KOPT-K1 (cell line): Measurements from ENCODE around the gene CIB4.

Source experiments
- H3K27ac ChIP-seq: fragments of 200-600 bp; sonication (generic); 2 replicates; pipeline ENCODE4 v1.5.1; 2016; ENCODE audit warnings: antibody characterized with exemption, mild to moderate bottlenecking, low read depth, low read length; ENCODE audit not compliant: poor library complexity, severe bottlenecking
- H3K36me3 ChIP-seq: fragments of 200-600 bp; sonication (generic); 2 replicates; pipeline ENCODE4 v1.5.1; 2017; ENCODE audit warnings: antibody characterized with exemption, mild to moderate bottlenecking, low read length, moderate library complexity; ENCODE audit not compliant: insufficient read depth
- H3K9me3 ChIP-seq: fragments of 200-600 bp; sonication (generic); 2 replicates; pipeline ENCODE4 v1.5.1; 2017; ENCODE audit warnings: antibody characterized with exemption, low read length, mild to moderate bottlenecking; ENCODE audit not compliant: insufficient read depth, poor library complexity, severe bottlenecking

Gene CIB4

DNA sequence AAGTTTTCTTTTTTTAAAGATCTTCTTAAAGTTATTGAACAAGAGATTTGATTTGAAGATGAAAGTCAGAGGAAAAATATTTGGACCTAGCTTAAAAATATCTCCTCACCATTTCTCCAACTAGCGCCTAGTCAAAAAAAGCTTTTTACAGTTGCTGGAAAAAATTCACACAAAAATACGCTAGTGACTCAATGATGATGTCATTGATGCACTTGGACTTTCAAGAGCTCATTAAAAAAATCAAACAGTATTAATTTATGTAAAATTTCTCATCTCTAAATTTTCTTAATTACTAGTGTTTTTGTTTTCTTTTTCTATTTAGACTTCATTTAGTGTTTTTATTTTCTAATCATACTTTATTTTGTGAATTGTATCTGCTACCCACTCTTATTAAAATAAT is 41.8 kb downstream of the CIB4 start:
- Histone ChIP-seq H3K36me3 (no peaks in the 10 kb centered on the region), H3K27ac (no peak overlapping the region)

GRCh38 chr2:26598996-26599373 is 42.2 kb downstream of the CIB4 start:
- H3K9me3 ChIP-seq, result peaks cover 4% of the 10 kb centered on the region
- no peaks in the 10 kb centered on the region for H3K36me3 ChIP-seq
- H3K27ac ChIP-seq, result no peak overlapping the region

More for the DNA sequence above, 41.8 kb downstream of the CIB4 start:
- peaks cover 8% of the 10 kb centered on the region for H3K9me3 ChIP-seq

- H3K9me3 ChIP-seq, result no peaks in the 10 kb centered on the region
- H3K27ac ChIP-seq, result no peak overlapping the region
- no peaks in the 10 kb centered on the region for H3K36me3 ChIP-seq
Measured at GRCh38 chr2:26598336-26598995, 42.7 kb downstream of the CIB4 start.

- Histone ChIP-seq H3K27ac (no peak overlapping the region), H3K36me3 (no peaks in the 10 kb centered on the region), H3K9me3 (no peaks in the 10 kb centered on the region)
Measured at GRCh38 chr2:26597197-26597596, 44.0 kb downstream of the CIB4 start.

DNA sequence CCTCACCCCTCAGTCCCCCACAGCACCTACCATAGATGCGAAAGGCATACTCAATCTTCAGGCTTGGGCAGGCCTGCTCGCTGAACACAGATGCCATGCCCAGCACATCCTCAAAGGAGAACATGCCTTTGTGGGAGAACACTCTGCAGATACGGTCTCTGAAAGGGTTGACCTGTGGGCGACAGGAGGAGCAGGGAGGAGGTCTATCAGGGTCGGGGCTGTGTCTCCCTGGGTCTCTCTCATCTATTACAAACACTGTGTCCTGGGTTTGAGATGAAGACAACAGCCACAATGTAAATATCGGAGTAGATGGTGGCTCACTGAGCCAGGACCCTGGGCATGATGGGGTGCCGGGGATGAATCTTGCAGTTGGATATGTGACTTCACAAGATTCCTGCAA is 46.0 kb downstream of the CIB4 start:
- H3K9me3 ChIP-seq, result no peaks in the 10 kb centered on the region
- H3K27ac ChIP-seq, result no peak overlapping the region
- no peaks in the 10 kb centered on the region for H3K36me3 ChIP-seq

GRCh38 chr2:26591619-26592505 is 49.3 kb downstream of the CIB4 start:
- no peaks in the 10 kb centered on the region for H3K9me3 ChIP-seq

DNA sequence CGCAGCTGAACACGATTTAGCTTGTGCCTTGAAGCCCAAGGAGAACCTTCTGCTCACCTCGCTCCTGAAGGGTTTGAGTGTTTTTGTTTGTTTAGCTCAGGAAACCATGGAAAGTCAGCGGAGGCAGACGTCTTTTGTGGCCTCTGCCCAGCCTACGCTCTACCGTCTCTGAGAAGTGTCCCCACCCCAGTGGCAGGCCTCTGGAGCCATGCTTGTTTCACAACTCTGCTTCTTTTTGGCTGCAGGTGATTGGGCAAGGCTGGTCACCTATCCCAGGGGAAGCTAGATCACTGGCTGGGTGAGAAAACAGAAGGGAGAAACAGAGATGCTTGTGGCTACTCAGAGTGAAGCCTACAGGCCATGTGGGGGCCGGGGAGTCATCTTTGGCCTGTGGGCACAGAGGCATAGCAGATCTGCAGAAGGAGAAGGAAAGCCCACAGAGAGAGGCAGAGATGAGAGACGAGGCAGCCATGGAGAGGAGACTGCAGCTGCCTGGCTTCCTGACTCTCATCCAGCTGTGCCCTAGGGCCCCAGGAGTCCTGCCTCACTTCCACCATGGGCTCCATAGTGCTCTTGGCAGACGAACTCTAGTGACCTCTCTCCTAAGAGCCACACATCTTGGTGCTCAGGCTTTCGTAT is 50.1 kb downstream of the CIB4 start:
- Histone ChIP-seq H3K36me3 (no peaks in the 10 kb centered on the region), H3K9me3 (no peaks in the 10 kb centered on the region), H3K27ac (no peak overlapping the region)

More at GRCh38 chr2:26591619-26592505, 49.3 kb downstream of the CIB4 start:
- no peaks in the 10 kb centered on the region for H3K36me3 ChIP-seq
- H3K27ac ChIP-seq, result no peak overlapping the region

- Histone ChIP-seq H3K27ac (no peak overlapping the region), H3K36me3 (no peaks in the 10 kb centered on the region)
Measured at GRCh38 chr2:26590508-26590907, 50.7 kb downstream of the CIB4 start.

DNA sequence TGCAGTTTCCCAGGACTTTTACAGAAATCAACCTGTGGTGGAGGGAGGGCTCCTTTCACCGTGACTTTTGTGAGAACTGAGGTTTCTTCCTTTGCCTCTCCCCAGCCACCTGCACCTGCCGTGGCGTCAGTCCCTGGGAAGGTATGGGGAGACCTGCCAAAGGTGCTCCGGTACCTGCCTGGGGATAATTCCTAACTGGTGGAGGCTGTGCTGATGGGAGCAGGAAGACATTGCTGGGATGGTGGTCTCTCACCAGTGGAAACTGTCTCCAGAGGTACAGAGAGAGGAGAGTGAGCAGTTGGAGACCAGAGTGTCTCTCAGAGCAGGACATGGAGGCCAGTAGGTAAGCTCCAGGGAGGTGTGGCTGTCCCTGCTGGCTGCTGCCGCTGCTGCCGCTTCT is 52.6 kb downstream of the CIB4 start:
- no peaks in the 10 kb centered on the region for H3K36me3 ChIP-seq

More at GRCh38 chr2:26590508-26590907, 50.7 kb downstream of the CIB4 start:
- H3K9me3 ChIP-seq, result no peaks in the 10 kb centered on the region

DNA sequence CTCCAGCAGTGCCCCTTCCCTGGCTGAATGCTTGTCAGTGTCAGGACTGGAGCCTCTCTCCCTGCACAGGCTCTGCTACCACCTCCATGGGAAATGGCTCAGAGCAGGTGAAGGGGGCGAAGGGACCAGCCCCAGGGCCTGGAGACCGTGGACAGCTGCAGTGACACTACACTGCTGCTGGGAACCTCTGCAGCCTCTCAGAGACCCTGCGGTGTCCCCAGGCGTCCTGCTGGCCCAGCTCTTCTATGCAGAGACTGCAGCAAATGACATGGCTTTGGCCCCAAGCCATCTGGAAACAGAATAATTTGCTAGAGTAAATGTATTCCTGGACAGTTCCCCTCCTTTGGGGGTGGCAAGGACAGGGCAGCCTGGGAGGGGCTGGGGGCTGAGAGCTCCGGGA is 53.2 kb downstream of the CIB4 start:
- Histone ChIP-seq H3K27ac (no peak overlapping the region), H3K9me3 (no peaks in the 10 kb centered on the region), H3K36me3 (no peaks in the 10 kb centered on the region)

More for the DNA sequence above, 52.6 kb downstream of the CIB4 start:
- Histone ChIP-seq H3K9me3 (no peaks in the 10 kb centered on the region), H3K27ac (no peak overlapping the region)

GRCh38 chr2:26585966-26586365 is 55.2 kb downstream of the CIB4 start:
- H3K9me3 ChIP-seq, result no peaks in the 10 kb centered on the region
- H3K27ac ChIP-seq, result no peak overlapping the region
- no peaks in the 10 kb centered on the region for H3K36me3 ChIP-seq

DNA sequence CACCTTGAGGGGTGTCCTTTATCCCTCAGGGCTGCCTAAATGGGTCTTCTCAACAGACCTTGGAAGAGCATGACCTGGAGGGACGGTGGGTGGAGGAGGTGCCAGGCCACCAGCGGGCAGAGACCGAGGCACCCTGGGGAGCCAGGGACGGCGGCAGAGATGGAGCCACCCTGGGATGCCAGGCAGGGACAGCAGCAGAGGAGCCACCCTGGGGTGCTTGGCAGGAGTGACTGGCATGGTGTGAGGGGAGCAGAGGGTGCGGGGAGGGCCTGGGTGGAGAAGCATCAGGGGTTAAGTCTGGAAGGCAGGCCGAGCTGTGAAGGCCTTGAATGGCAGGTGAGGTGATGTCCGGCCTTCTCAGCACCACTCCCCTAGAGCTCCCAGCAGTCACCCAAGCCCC is 56.1 kb downstream of the CIB4 start:
- H3K36me3 ChIP-seq, result no peaks in the 10 kb centered on the region
- no peaks in the 10 kb centered on the region for H3K9me3 ChIP-seq
- H3K27ac ChIP-seq, result no peak overlapping the region

DNA sequence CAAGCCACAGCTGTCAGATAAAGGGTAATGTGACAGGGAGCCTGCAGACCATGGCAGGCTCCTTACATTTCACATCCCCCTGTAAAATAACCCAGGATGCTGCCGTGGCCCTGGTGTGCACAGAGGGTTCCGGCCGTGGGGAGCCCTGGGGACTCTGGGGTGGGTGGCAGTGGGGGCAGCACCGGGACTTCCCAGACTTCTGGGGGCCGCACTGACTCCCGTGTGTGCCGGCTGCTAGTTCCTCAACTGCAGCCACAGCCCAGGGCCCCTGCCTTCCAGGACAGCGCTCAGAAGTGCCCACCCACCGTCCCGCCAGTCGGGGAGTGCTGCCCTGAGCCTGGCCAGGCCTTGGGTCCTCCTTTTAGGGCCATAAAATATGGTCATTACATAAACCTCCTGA is 56.5 kb downstream of the CIB4 start:
- no peaks in the 10 kb centered on the region for H3K36me3 ChIP-seq
- no peaks in the 10 kb centered on the region for H3K9me3 ChIP-seq
- H3K27ac ChIP-seq, result no peak overlapping the region

GRCh38 chr2:26584191-26584590 is 57.0 kb downstream of the CIB4 start:
- no peaks in the 10 kb centered on the region for H3K36me3 ChIP-seq
- H3K9me3 ChIP-seq, result no peaks in the 10 kb centered on the region
- H3K27ac ChIP-seq, result no peak overlapping the region

DNA sequence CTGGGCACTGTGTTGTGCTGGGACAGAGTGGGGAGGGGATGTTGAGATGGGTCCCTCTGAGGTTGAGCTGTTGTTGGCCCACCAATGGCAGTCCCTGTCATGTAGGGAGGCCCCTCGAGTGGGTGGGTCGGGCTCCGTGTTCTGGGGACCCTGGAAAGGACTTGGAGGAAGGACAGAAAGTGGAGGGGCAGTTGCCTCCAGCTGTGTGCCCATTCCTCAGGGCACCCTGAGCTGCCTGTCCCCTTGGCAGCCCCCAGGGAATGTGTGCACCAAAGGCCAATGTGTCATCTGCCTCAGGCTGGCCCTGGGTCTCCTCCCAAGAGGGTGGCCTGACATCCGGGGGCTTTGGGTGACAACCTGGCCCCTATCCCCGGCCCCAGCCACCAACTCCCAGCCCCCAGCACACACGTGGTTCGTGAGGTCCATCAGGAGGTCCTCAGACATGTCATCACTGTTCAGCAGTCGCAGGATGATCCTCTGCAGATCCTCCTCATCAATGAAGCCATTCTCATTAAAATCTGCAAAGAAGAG is 57.7 kb downstream of the CIB4 start:
- no peak overlapping the region for H3K27ac ChIP-seq
- no peaks in the 10 kb centered on the region for H3K36me3 ChIP-seq
- no peaks in the 10 kb centered on the region for H3K9me3 ChIP-seq
